WTC11 (cell line): ENCODE data around the gene OR10R2. TPM values are rescaled to one million over a fixed set of nuclear protein-coding genes. Genes with fewer than 3 reads are reported as not detected.

ENCODE experiments used
- ATAC-seq: fragments of 200-7000 bp; cut with Tn5 transposase; 2 replicates; pipeline ENCODE4 v1.10.0; 2021; ENCODE audit warnings: mild to moderate bottlenecking, moderate library complexity
- CTCF ChIA-PET: fragments of 300-600 bp; sonication (Branson Sonifier 250); formaldehyde crosslinking; loops from one replicate; lab custom pipeline; 2021; ENCODE audit warnings: antibody characterized with exemption; lab: Charles Lee
- POLR2A ChIA-PET: fragments of 350-600 bp; sonication (Branson Sonifier 250); formaldehyde crosslinking; loops from one replicate; lab custom pipeline; 2021; ENCODE audit warnings: antibody characterized with exemption; lab: Charles Lee
- DNase-seq: peaks from one replicate; pipeline ENCODE4 v3.0.0; 2021; ENCODE audit warnings: low spot score
- H3K27ac Mint-ChIP-seq: 2 replicates; pipeline ENCODE4 v1.8.0; 2021; ENCODE audit warnings: mixed read lengths
- H3K27me3 Mint-ChIP-seq: 2 replicates; pipeline ENCODE4 v1.8.0; 2021; ENCODE audit warnings: low read depth, mild to moderate bottlenecking, moderate library complexity, mixed read lengths
- H3K36me3 Mint-ChIP-seq: 2 replicates; pipeline ENCODE4 v1.8.0; 2021; ENCODE audit warnings: mixed read lengths
- H3K4me1 Mint-ChIP-seq: 2 replicates; pipeline ENCODE4 v1.8.0; 2022; ENCODE audit warnings: mixed read lengths
- H3K4me3 Mint-ChIP-seq: 2 replicates; pipeline ENCODE4 v1.8.0; 2021; ENCODE audit warnings: mild to moderate bottlenecking, moderate library complexity, mixed read lengths
- H3K9me3 Mint-ChIP-seq: 2 replicates; pipeline ENCODE4 v1.8.0; 2021; ENCODE audit warnings: mixed read lengths
- CTCF ChIP-seq: fragments of 200-600 bp; IDR thresholded peaks from 2 replicates; pipeline ENCODE4 v1.8.0; 2022; ENCODE audit warnings: antibody characterized with exemption
- FOXP4 ChIP-seq: sonication (generic); formaldehyde crosslinking; IDR thresholded peaks from 2 replicates; pipeline ENCODE4 v1.8.0; 2022; ENCODE audit warnings: mild to moderate bottlenecking, missing genetic modification reagents
- ZNF138 ChIP-seq: sonication (generic); formaldehyde crosslinking; conservative IDR thresholded peaks from 2 replicates; pipeline ENCODE4 v1.8.1; 2022; ENCODE audit warnings: mild to moderate bottlenecking, moderate library complexity, missing genetic modification reagents
- total RNA-seq: library from RNA; stranded (reverse); gene quantifications from 3 replicates; pipeline ENCODE4 v1.2.3, GENCODE V29; 2021

Gene OR10R2
- total RNA-seq, 1 experiment from 2014 or later, result not detected

- Mint-ChIP-seq H3K36me3 (peaks cover 30% of the 10 kb centered on the region), H3K27ac (no peak overlapping the region), H3K9me3 (peaks cover 38% of the 10 kb centered on the region), H3K4me3 (no peak overlapping the region), H3K4me1 (peaks cover 27% of the 10 kb centered on the region), H3K27me3 (peaks cover 2% of the 10 kb centered on the region)
- TF ChIP-seq ZNF138 (CRISPR knock-in tag) (no peak), CTCF (0 out of 2 replicates have a peak, but pooled peaks have one; percentile 33), FOXP4 (CRISPR knock-in tag) (0 out of 2 replicates have a peak, but pooled peaks have one; percentile 29)
- CTCF ChIA-PET, result interaction anchor here (0.7 to 1.8 kb wide), 10 partner anchors 9 to 402 kb away, joined by 3 to 8 read pairs (median 5); no protein-coding TSS in a partner anchor
- peak; percentile 91 for ATAC-seq
- no peak for DNase-seq
- POLR2A ChIA-PET, result no interaction called here
These were observed 55.3 kb downstream of the OR10R2 start for GRCh38 chr1:158527190-158527815.

Other genes starting within 250 kb of the OR10R2 start
- gene CD1A, start 217.8 kb upstream of the OR10R2 start, total RNA-seq, result not detected in 3 replicates
- not detected in 3 replicates for gene CD1C, start 182.3 kb upstream of the OR10R2 start, total RNA-seq
- not detected in 3 replicates for gene CD1B, start 140.7 kb upstream of the OR10R2 start, total RNA-seq
- gene CD1E, start 118.3 kb upstream of the OR10R2 start, total RNA-seq, result not detected in 3 replicates
- not detected in 3 replicates for gene OR10T2, start 72.8 kb upstream of the OR10R2 start, total RNA-seq
- gene OR10K2, start 46.0 kb upstream of the OR10R2 start, total RNA-seq, result not detected in 3 replicates
- not detected in 3 replicates for gene OR10K1, start 10.4 kb upstream of the OR10R2 start, total RNA-seq
- gene OR6Y1, start 82.2 kb downstream of the OR10R2 start, total RNA-seq, result not detected in 3 replicates
- gene OR6P1, start 98.4 kb downstream of the OR10R2 start, total RNA-seq, result not detected in 3 replicates
- not detected in 3 replicates for gene OR10X1, start 107.7 kb downstream of the OR10R2 start, total RNA-seq
- gene OR10Z1, start 133.0 kb downstream of the OR10R2 start, total RNA-seq, result not detected in 3 replicates
- gene SPTA1, start 214.5 kb downstream of the OR10R2 start, total RNA-seq, result 0.02 to 0.11 TPM (median 0.09 TPM) in 3 replicates
- gene OR6K2, start 228.4 kb downstream of the OR10R2 start, total RNA-seq, result not detected in 3 replicates
- gene OR6K3, start 248.5 kb downstream of the OR10R2 start, total RNA-seq, result not detected in 3 replicates